Measurements from ENCODE around the gene TTC39B. TPM values are rescaled to one million over a fixed set of nuclear protein-coding genes. Genes with fewer than 3 reads are reported as not detected.

The TTC39B gene
- total and polyA plus RNA-seq, 2 of the 8 experiments (the other 6 are each of a cell fraction or from before 2014, with no cell fraction given), result 1.6 to 10.9 TPM

DNA sequence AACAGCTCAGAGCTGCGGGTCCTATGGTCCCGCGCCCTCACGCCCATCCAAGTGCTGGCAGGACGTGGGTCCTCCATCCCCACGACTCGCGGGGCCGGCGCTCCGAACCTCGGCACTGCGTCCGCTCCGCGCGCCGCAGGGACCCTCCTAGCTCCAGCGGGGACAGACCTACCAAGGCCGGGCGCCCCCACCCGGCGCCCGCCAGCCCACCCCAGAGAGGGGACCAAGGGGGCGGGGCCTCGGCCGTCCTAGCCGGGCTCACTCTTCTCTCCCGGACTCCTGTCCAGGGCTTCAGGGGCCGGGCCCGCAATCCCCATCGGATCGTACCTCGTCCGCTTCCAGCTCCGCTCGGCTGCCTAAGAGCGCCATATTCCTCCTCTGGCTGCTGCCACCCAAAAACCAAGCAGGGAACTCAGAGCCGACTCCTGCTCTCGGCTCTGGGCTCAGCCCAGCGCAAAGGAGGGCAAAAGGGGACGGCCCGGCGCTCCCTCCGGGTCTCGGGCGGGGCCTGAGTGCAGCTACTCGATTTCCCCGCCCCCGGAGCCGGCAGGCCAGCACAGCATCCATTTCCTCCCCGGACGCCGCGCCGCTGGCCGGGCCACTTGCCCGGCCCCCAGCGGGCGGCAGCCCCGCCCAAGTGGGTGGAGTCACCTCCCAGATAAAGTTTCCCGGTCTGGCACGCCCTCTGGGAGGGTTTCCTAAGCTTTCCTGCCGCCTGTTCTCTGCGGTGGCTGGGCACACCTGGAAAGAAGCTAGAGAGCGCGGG, at the start of gene TTC39B (continued):
- TF ChIP-seq, protein P1, sequence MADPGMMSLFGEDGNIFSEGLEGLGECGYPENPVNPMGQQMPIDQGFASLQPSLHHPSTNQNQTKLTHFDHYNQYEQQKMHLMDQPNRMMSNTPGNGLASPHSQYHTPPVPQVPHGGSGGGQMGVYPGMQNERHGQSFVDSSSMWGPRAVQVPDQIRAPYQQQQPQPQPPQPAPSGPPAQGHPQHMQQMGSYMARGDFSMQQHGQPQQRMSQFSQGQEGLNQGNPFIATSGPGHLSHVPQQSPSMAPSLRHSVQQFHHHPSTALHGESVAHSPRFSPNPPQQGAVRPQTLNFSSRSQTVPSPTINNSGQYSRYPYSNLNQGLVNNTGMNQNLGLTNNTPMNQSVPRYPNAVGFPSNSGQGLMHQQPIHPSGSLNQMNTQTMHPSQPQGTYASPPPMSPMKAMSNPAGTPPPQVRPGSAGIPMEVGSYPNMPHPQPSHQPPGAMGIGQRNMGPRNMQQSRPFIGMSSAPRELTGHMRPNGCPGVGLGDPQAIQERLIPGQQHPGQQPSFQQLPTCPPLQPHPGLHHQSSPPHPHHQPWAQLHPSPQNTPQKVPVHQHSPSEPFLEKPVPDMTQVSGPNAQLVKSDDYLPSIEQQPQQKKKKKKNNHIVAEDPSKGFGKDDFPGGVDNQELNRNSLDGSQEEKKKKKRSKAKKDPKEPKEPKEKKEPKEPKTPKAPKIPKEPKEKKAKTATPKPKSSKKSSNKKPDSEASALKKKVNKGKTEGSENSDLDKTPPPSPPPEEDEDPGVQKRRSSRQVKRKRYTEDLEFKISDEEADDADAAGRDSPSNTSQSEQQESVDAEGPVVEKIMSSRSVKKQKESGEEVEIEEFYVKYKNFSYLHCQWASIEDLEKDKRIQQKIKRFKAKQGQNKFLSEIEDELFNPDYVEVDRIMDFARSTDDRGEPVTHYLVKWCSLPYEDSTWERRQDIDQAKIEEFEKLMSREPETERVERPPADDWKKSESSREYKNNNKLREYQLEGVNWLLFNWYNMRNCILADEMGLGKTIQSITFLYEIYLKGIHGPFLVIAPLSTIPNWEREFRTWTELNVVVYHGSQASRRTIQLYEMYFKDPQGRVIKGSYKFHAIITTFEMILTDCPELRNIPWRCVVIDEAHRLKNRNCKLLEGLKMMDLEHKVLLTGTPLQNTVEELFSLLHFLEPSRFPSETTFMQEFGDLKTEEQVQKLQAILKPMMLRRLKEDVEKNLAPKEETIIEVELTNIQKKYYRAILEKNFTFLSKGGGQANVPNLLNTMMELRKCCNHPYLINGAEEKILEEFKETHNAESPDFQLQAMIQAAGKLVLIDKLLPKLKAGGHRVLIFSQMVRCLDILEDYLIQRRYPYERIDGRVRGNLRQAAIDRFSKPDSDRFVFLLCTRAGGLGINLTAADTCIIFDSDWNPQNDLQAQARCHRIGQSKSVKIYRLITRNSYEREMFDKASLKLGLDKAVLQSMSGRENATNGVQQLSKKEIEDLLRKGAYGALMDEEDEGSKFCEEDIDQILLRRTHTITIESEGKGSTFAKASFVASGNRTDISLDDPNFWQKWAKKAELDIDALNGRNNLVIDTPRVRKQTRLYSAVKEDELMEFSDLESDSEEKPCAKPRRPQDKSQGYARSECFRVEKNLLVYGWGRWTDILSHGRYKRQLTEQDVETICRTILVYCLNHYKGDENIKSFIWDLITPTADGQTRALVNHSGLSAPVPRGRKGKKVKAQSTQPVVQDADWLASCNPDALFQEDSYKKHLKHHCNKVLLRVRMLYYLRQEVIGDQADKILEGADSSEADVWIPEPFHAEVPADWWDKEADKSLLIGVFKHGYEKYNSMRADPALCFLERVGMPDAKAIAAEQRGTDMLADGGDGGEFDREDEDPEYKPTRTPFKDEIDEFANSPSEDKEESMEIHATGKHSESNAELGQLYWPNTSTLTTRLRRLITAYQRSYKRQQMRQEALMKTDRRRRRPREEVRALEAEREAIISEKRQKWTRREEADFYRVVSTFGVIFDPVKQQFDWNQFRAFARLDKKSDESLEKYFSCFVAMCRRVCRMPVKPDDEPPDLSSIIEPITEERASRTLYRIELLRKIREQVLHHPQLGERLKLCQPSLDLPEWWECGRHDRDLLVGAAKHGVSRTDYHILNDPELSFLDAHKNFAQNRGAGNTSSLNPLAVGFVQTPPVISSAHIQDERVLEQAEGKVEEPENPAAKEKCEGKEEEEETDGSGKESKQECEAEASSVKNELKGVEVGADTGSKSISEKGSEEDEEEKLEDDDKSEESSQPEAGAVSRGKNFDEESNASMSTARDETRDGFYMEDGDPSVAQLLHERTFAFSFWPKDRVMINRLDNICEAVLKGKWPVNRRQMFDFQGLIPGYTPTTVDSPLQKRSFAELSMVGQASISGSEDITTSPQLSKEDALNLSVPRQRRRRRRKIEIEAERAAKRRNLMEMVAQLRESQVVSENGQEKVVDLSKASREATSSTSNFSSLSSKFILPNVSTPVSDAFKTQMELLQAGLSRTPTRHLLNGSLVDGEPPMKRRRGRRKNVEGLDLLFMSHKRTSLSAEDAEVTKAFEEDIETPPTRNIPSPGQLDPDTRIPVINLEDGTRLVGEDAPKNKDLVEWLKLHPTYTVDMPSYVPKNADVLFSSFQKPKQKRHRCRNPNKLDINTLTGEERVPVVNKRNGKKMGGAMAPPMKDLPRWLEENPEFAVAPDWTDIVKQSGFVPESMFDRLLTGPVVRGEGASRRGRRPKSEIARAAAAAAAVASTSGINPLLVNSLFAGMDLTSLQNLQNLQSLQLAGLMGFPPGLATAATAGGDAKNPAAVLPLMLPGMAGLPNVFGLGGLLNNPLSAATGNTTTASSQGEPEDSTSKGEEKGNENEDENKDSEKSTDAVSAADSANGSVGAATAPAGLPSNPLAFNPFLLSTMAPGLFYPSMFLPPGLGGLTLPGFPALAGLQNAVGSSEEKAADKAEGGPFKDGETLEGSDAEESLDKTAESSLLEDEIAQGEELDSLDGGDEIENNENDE (IDR thresholded peaks at IDR 0.05; ENCODE audit: insufficient replicate concordance, low read length), result no peak
- TF ChIP-seq SP4 (IDR thresholded peaks at IDR 0.05; ENCODE audit: low read length), result no peak
- TF ChIP-seq NANOG (IDR thresholded peaks at IDR 0.05; ENCODE audit: insufficient read depth, low read depth, low read length, poor library complexity, severe bottlenecking), result no peak
- TF ChIP-seq, protein P2, sequence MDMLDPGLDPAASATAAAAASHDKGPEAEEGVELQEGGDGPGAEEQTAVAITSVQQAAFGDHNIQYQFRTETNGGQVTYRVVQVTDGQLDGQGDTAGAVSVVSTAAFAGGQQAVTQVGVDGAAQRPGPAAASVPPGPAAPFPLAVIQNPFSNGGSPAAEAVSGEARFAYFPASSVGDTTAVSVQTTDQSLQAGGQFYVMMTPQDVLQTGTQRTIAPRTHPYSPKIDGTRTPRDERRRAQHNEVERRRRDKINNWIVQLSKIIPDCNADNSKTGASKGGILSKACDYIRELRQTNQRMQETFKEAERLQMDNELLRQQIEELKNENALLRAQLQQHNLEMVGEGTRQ (IDR thresholded peaks at IDR 0.05; ENCODE audit: low read length), result no peak
- no peak for TF ChIP-seq BRCA1 (IDR thresholded peaks at IDR 0.05; ENCODE audit: low read depth, low read length)
- TF ChIP-seq POLR2AphosphoS5 (IDR thresholded peaks at IDR 0.05; ENCODE audit: low read depth, low read length), result no peak
- peak; percentile 80 for TF ChIP-seq TCF12 (IDR thresholded peaks at IDR 0.05; ENCODE audit: low read depth, low read length)
- no peak for TF ChIP-seq TEAD4 (IDR thresholded peaks at IDR 0.05; ENCODE audit: low read depth, low read length)
- TF ChIP-seq SIN3A (conservative IDR thresholded peaks at IDR 0.05 in 1 of 2, IDR thresholded peaks at IDR 0.05 in 1 of 2; ENCODE audit: low read depth in 1 of 2, low read length in 2 of 2), result no peak

Data from H1 (cell line).